COLO829 (cell line): ENCODE data around the gene CEACAM8.
"Not testable (repeated sequence)": the region's sequence is repeated elsewhere in the genome, so short reads cannot be mapped to it uniquely, and the experiment has no call there.

ENCODE experiments used
- DNase-seq: peaks from one replicate; pipeline ENCODE4 v3.0.0; 2012; ENCODE audit warnings: low spot score

CEACAM8 gene

GRCh38 chr19:42573642-42574041 is 21.1 kb downstream of the CEACAM8 start:
- no peak for DNase-seq

- DNase-seq, result no peak
Measured at GRCh38 chr19:42571116-42571515, 23.6 kb downstream of the CEACAM8 start.

- DNase-seq, result no peak
Measured at GRCh38 chr19:42569193-42569592, 25.5 kb downstream of the CEACAM8 start.

GRCh38 chr19:42568006-42568405 is 26.7 kb downstream of the CEACAM8 start:
- DNase-seq, result no peak

DNA sequence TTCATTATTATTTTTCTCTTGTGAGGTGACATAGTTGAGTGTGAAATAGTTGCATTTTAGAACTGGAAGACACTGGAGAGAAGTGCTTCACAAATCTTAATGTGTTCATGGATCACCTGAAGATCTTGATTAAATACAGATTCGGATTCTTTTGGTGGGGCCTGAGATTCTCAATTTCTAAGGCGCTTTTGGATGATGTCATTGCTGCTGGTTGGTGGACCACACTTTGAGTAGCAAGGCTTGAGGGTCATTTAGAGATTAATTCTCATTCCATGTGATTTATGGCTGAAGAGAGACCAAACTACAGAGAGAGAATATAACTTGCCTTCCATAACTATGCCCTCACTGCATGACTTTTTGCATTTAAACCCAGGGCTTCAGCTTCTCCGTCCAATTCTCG is 27.2 kb downstream of the CEACAM8 start:
- DNase-seq, result no peak

- DNase-seq, result peak; percentile 70
Measured at GRCh38 chr19:42563352-42564210, 31.1 kb downstream of the CEACAM8 start.

DNA sequence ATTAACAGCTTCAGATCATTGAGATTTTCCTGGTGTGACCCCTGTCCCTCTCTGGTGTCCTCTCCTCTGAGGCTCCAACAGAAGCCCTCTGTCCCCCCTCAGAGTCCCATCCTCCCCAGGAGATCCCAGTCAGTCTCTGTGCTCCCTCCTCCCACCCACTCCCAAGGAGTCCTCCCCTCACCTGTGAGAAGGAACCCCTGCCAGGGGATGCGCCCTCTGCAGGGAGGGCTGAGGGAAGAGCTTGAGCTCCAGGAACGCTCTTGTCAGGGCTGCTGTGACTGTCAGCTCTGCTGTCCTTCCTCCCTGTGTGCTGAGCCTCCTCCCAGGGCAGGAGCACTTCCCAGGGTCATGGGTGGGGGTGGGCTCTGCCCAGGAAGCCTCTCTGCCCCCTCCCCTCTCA is 33.2 kb downstream of the CEACAM8 start:
- DNase-seq, result no peak

GRCh38 chr19:42560731-42561130 is 34.0 kb downstream of the CEACAM8 start:
- DNase-seq, result no peak

DNA sequence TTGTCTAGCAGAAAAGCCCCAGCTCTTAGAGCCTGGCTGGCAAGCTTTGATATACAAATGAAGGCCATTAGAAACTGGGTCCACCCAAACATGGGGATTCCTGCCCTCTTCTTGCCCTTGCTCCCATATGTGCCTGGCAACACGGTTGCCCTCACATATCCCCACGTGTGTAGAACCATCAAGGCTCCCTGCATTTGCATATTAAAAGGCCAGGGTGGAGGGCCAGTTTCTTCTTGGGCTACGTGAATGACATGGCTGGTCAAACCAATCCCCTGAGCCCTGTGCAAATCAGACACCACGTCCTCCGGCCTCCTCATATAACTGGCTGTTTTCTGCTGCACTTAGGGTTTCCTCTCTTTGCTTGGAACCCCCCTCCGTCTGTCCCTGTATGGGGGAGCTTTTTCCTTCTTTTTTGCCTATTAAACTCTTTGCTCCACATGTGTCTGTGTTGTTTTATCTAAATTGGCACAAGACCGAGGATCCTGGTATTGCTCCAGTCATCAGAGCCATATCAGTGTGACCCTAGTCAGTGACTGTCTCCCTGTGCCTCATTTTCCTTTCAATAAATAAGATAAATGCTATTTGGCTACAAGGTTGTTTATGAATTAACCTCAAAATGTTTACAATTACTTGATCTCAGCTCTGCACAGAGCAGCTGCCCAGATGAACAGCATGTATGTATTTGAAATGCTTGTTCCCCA is 36.1 kb downstream of the CEACAM8 start:
- no peak for DNase-seq

DNA sequence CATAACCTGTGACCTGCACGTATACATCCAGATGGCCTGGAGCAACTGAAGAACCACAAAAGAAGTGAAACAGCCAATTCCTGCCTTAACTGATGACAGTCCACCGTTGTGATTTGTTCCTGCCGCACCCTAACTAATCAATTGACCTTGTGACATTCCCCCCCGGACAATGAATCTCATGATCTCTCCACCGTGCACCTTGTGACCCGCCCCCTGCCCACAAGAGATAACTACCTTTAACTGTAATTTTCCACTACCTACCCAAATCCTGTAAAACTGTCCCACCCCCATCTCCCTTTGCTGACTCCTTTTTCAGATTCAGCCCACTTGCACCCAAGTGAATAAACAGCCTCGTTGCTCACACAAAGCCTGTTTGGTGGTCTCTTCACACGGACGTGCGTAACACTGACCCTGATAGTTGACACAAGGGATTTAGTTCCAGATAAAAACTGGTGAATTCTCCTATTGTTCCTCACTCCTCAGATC is 37.3 kb downstream of the CEACAM8 start:
- DNase-seq, result not testable (repeated sequence)

GRCh38 chr19:42555801-42556200 is 38.9 kb downstream of the CEACAM8 start:
- DNase-seq, result no peak

DNA sequence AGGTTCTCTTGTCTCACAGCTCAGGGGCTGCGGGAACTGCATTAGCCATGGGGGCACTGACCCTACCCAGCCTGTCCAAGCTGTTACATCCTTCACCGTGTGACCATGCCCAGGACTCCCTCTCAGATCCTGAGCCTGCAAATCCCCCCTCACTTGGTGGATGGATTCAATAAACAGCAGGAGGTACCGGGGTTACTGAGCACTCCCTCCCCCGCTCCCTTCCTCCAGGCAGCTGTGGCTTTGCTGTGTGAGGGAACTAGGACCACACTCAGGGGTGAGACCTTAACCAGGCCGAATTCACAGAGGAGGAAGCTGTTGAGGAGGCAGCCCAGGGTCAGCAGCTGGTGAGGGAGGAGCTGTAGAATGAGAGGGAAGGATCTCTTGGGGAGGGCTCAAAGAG is 39.4 kb downstream of the CEACAM8 start:
- DNase-seq, result no peak

DNA sequence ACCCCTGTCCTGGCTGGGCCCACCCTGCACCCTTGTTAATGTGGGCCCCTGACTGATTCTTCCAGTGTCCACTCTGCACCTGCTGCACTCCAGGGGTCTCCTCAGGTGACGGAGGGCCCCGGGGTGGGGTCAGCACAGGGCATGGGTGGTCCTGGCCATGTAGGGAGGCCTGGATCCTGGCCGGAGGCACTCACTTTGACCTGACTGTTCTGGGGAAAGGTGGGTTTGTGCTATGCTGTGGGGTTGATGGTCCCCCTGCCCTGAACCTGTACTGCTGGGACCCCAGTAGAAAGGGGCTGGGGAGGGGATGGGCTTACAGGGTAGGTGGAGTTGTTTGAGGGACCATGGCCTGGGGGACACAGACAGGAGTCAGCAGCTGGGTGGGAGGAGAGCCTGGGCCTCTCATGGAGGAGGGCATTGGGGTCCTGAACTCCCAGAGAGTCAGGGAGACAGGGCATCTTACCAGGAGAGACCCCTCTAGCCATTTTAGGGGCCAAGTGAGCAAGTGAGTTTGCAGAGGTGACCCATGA is 40.6 kb downstream of the CEACAM8 start:
- no peak for DNase-seq

GRCh38 chr19:42553292-42554045 is 41.3 kb downstream of the CEACAM8 start:
- peak; percentile 17 for DNase-seq

GRCh38 chr19:42552086-42553065 is 42.3 kb downstream of the CEACAM8 start:
- DNase-seq, result no peak

- DNase-seq, result not testable (repeated sequence)
Measured at GRCh38 chr19:42550521-42550920, 44.2 kb downstream of the CEACAM8 start.

DNA sequence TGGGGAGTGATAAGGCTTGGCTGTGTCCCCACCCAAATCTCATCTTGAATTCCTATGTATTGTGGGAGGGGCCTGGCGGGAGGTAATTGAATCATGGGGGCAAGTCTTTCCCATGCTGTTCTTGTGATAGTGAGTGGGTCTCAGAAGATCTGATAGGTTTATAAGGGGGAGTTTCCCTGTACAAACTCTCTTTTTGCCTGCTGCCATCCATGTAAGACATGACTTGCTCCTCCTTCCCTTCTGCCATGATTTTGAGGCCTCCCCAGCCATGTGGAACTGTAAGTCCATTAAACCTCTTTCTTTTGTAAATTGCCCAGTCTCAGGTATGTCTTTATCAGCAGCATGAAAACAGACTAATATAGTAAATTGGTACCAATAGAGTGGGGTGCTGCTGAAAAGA is 45.7 kb downstream of the CEACAM8 start:
- DNase-seq, result not testable (repeated sequence)

- DNase-seq, result no peak
Measured at GRCh38 chr19:42548552-42548951, 46.2 kb downstream of the CEACAM8 start.

GRCh38 chr19:42547929-42548328 is 46.8 kb downstream of the CEACAM8 start:
- DNase-seq, result no peak

- DNase-seq, result no peak
Measured at GRCh38 chr19:42546831-42547500, 47.8 kb downstream of the CEACAM8 start.
